GM18498 (cell line): ENCODE measurements around the gene VSIG10L.

Experiments used
- ATAC-seq: cut with Tn5 transposase; IDR thresholded peaks from one replicate; pipeline ENCODE4 v1.9.1; 2021; ENCODE audit warnings: mild to moderate bottlenecking, moderate library complexity; ENCODE audit not compliant: unreplicated experiment

The VSIG10L gene

DNA sequence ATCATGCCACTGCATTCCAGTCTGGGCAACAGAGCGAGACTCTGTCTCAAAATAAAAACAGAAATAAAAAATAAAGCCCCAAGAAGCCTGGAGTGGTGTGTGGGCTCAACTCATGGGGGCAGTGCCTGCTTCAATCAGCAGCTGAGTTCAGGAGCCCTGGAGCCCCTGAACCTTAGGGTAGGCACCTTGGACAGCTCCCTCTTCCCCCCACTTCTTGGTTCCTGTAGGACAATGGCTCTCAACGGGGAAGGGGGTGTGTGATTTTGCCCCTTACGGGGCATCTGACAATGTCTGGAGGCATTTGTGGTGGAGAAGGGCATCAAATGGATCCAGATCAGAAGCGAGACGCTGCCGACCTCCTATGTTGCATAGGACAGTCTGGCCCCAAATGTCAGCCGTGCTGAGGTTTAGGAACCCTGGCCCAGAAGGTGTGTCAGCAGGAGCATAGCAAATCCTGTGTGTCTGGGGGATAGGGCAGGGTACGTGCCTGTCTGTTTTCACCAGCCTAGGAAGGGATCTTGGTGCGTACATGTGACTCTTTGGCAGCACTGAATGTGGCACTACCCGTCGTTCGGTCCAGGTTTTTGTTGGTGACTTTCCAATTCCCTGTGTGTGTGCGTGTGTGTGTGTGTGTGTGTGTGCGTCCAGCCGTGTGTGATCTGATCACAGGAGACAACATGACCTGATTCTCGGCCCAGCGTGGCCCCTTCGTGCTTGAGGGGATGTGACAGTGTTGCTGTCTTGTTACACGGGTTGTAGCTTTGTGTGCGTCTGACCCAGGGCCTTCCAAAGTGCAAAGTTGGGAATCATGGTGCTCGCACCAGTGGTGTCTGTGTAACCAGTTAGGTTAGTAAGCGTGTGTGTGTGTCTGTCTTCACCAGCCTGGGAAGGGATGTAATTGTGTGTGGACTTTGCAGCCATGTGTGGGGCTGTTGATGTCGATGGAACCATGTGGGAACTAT lies 23.0 kb downstream of the VSIG10L start:
- no peak for ATAC-seq

DNA sequence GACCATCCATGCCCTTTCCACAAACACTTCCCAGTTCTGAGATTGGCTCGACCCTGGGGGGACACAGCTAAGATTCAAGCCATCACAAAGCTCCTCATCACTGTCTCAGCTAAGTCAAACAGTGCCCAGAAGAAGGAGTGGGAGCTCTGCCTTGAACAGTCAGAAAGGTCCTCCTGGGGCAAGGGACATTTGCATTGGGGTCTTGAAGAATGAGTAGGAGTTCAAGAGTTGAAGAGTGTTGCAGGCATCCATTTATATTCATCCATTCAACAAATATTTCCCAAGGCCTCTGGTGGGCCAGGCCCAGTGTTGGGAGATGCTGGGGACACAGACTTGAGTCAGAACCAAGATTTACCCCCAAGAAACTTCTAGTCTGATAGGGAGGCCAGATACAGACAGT lies 24.0 kb downstream of the VSIG10L start:
- no peak for ATAC-seq

DNA sequence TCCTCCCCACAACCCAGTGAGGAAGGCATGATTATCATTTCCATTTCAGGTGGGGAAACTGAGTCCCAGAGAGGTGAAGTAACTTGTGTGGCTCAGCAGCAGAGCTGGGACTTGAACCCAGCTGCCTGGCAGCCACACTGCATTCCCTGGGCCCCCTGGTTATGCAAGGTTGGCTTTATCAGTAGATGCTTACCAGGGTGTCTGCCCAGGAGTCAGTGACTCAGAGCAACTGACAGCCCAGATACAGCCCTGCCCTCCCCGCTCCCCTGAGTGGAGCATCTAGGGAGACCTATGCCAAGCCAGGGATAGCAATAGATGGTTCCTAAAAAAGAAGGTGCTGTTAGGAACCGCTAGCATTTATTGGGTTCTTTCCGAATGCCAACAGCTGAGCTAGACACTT lies 24.6 kb downstream of the VSIG10L start:
- no peak for ATAC-seq

DNA sequence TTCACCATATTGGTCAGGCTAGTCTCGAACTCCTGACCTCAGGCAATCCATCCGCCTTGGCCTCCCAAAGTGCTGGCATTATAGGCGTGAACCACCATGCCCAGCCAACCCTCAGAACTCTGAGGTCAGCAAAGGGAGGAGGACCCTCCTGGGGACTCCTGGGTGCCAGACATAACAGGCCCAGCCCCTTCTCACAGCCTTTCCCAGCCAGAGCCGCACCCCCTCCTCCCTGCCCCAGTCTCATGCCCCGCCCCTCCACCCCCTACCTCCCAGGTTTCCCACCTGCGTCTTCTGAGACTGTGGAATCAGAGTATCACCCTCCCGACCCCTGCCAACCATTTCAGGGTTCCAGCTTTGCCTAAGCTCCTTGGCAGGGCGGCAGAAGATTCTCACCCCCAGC lies 25.3 kb downstream of the VSIG10L start:
- no peak for ATAC-seq

DNA sequence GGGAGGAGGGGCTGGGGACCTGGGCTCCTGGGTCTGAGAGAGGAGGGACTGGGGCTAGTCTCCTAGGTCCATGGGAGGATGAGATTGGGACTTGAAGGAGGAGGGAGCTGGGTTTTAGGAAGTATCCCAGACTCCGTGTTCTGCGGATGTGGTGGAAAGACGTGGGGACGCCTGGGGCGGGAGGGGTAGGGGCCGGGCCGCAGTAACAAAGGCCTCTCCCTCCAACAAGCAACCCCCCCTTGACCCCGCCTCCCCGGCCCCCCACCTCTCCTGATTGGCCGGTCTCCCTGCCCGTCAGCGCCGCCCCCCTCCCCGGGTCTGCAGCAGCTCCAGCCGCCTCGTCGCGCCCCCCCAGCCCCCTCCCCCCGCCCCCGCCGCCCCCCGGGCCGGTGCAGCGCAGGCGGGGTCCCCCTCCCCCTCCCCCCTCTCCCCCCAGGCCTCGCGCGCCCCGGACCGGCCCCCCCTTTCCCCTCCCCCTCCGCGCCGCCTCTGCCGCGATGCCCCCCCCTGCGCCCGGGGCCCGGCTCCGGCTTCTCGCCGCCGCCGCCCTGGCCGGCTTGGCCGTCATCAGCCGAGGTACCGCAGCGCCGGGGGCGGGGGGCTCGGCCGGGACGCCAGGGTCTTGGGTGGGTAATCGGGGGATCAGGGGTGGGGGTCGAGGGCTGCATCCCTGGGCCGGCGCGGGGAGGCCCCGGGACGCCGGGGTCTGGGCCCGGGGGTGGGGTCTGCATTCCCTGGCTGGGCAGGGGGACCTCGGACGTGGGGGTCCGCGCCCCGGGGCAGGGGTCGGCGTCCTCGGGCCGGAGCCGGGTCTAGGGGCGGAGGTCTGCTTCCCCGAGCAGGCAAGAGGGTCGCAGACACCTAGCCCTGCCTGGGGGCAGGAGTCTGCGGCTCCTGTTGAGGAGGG lies 30.3 kb downstream of the VSIG10L start, which contains the start of gene IGLON5:
Gene IGLON5 (plus strand): TSS at position 294 of the 907 bp plus-strand sequence. CDS start 204 bp downstream, at position 498.
- ATAC-seq: no peak

DNA sequence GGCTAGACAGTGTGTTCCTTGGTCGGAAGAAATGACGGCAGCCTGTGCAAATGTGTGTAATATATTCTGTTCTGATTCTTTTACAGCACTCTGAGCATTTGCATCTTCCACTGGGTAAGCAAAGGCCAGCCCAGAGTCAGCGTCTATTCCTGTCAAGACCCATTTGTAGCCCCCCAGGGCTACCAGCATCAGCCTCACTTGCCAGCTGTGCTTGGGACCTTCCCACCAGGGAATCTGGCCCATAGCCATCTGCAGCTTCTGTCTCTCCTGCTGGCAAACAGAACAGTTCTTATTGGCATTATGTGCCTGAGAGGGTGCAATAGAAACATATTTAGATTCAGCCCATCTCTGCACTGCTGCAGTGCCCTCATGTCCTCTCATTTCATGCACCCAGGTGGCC lies 36.5 kb downstream of the VSIG10L start:
- ATAC-seq: no peak

DNA sequence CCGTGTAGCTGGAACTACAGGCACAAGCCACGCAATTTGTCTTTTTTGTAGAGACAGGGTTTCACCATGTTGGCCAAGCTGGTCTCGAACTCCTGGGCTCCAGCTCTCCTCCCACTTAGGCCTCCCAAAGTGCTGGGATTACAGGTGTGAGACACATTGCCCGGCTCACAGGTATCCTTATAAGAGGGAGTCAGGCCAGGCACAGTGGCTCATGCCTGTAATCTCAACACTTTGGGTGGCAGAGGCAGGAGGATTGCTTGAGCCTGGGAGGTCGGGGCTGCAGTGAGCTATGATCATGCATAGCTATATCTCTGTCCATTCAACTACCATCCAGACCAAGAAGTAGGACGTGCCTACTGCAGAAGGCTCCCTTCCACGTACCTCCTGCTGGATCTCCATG lies 40.7 kb downstream of the VSIG10L start:
- ATAC-seq: no peak

DNA sequence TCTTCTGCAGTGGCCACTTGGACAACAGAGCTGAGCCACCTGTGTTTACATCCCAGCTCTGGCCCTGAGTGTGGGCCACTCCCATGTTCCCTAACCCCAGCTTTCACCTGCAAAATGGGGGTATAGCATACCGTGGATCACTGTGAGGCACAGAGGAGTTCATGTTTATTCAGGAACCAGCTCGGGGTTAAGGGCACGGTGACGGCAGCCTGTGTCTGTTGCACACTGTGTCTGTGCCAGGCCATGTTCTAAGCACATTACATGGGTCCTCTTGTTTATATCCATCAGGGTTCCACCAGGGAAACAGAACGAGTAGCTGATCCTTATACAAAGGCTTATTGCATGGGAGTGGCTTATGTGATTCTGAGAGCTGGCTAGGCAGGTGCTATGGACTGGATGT lies 44.5 kb downstream of the VSIG10L start:
- ATAC-seq: no peak

DNA sequence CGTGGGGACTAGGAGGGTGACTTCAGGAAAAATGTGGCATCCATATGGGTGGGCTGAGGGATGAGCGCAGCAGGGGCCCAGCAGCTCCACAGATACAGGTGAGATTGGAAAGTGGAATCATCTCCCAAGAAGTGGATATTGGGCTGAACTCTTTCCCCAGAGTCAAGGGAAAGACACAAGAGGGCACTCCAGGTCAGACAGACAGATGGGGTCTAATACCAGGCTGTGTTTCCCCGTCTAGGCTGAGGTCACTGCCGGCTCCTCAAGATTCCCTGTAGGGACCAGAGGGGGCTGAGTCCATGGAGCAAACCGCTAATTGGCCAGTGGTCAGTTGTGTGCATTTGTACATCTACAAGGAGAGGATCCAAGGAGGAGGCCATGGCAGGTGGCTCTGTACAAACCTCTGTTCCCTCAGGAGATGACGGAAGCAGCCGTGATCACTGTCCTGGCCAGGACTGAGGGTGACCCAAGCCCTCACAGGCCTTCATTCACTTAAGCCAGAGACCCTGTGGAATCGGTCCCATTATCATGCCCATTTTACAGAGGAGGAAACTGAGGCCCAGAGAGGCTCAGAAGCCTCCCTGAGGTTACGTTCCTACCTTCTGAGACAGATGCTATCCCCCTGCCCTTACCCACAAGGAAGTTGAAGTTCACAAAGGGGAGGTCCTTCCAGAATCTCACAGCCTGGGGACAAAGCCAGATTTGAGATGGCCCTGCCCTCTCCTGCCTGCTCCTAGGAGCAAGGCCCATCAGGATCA lies 45.4 kb downstream of the VSIG10L start:
- no peak for ATAC-seq

DNA sequence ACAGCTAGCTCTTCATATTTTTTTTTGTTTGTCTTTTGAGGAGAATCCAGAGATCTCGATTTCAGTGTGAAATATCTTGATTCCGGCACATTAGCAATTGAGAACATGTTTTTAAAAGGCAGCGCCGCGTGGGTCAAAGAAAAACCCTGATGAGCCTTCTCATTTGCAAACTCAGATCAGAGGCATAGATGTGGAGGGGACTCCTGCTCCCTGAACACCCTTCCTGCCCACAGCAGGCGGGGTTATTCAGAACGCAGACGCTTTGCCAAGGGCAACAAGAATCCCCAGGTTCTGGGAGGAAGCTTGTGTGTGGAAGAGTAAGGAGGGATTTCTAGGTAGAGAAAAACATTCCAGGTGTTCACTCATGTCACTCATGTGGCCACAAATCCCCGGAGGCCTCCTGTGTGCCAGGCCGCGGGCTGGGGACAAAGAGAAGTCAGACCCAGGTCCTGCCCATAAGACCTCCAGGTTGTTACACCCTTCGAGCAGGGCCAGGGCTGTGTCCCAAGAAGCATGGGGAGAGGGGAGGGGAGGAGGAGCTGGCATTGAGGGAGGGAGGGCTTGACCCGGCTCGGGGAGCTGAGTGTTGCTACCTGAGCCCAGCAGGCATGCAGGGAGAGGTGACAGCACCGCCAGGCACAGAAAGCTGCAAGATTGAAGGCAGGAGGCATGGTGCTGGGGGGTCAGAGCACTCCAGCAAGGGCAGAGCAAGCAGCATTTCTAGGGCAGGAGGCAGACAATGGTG lies 46.4 kb downstream of the VSIG10L start:
- no peak for ATAC-seq

DNA sequence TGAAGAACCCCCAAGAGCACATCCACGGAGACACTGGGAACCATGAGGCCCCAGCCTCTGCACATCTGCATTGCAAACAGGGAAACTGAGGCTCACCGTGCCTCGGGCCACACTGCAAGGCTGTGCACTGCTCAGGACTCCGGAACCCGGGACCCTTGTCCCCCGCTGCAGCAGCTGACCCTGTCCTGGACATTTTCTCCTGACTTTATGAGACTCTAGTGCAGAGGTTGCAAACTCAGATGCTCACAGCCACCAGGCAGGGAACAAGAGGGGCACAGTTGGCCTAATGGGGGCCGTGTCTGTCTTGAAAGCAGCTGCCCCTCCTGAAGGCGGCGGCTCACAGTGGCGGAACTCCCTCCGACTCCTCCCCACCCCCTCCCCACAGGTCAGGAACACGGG lies 47.0 kb downstream of the VSIG10L start:
- ATAC-seq: no peak

DNA sequence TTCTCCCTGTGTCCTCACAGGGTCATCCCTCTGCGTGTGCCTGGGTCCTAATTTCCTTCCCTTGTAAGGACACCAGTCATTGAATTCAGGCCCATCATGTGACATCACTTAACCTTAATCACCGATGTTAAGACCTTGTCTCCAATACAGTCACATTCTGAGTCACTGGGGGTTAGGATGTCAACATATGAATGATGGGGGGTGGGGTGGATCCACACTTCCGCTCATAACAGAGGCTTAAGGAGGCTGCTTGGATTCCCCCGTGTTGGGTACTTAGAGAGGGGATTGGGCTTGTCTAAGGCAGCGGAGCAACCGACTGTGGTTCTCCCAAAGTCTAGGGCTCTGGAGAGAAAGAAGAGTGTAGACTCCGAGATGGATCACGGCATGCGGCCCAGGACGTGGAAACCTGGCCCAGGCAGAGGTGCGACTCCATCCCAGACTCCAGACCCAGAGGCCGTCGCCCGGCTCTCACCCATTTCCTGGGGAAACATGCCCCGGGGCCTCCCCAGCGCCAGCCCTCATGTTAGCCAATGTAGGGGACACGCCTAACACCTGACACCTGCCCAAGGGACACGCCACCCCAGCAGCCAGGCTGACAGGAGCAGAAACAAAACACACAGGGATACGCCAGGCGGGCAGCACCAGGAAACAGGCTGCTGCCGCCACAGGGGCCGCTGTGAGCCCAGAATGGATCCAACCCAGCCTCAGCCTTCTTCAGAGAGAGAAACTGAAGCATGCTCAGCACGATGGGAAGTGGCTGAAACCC lies 47.5 kb downstream of the VSIG10L start:
- ATAC-seq: no peak

DNA sequence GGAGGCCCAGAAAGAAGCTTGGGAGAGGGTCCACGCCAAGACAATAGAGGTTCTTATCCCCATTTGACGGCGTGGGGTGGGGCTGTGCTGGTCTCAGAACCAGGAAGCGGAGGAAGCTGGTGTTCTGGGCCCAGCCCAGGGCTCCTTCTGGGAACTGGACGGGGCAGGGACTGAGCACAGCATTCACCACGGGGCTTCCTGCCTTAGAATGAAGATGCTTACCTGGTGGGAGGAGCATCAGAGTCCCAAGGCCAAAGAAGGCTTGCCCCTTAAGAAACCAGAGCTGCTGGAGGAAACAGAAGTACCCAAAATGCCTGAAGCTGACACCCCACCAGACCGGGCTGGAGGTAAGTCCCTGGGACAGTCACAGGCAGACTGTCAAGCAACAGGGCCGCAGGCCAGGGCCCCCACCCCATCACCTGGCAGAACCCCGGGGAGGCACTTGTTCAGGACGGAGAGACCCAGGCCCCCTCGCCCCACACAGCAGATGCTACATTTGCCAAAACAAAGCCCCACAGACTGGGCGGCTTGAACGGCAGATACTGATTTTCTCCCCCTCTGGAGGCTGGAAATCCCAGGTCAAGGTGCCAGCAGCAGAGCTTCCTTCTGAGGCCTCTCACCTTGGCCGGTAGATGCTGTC lies 48.2 kb downstream of the VSIG10L start:
- ATAC-seq: no peak

DNA sequence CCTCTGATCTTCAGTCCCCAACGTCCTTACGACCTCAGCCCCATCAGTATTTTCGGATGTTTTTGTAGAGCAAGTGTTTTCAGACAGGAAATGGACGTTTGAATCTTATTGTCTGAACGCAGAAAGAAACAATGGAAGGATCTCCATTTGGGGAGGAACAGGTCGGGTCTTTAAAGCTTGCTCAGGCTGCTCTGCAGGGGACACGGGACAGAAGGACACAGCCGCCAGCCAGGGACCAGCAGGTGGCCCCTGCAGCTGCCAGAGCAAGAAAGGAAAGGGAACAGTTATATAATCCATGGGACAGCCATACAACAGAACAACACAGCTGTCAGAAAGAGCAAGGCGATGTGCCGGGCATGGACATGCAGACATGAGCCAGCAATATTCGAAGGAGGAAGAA lies 49.0 kb downstream of the VSIG10L start:
- ATAC-seq: no peak

DNA sequence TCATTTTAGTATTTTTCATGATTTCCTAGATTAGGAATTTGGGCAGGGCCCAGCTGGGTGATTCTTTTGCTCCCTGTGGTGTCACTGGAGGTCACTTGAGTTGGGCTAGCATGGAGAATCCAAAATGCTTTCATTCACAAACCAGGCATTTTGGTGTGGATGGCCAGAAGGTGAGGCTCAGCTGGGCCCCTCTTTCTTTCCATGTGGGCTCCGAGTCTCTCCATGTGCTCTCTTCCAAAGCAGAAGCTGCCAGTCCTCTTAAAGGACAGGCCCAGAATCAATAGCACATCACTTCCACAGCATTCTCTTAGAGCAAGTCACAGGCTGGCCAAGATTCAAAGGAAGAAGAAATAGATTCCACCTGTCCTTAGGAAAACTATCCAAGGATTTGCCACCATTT lies 52.3 kb downstream of the VSIG10L start:
- no peak for ATAC-seq

DNA sequence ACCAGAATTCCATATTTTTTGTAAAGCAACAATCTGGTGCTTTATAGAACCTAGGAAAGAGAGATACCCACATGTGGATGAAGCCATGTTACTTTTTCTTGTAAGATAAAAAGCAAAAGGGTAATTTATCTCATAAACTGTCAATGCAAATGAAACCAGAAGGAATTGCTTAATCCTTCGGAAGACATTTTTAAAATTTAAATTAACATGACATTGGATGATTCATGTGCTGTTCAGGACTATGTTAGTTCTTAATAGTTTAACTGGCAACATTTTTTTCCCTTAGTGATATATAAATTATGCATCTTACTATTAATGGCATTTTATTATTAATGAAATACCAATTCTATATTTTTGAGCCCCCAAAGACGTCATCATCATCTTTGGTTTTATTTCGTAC lies 56.3 kb downstream of the VSIG10L start:
- ATAC-seq: no peak

DNA sequence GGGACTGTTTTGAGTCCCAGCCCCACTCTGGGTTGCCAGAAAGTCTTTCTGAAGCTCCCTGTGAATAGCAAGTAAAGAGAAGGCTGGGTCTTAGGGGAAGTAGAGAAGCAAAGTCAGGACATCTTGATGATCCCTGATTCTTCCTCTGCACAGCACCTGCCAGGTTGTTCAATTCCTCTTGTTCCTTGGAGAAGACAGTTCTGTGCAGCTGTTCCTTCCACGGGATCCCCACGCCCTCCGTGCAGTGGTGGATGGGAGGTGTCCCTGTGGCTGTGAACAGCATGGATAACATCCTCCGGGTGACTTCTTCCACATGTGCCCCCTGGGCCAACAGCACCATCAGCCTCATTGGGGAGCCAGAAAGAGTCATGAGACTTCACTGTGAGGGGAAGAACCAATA lies 59.6 kb downstream of the VSIG10L start:
- ATAC-seq: no peak
